Glutamatergic neuron (in vitro differentiated cells): Measurements from ENCODE around the gene SCG2. TPM values are rescaled to one million over a fixed set of nuclear protein-coding genes. Genes with fewer than 3 reads are reported as not detected.
"Not testable (repeated sequence)": the region's sequence is repeated elsewhere in the genome, so short reads cannot be mapped to it uniquely, and the experiment has no call there.

Source experiments
- DNase-seq: peaks from one replicate; pipeline ENCODE4 v3.0.0; 2022
- H3K27ac Mint-ChIP-seq: one replicate; pipeline ENCODE4 v1.8.0; 2020; ENCODE audit warnings: mild to moderate bottlenecking, mixed read lengths, inconsistent platforms; ENCODE audit not compliant: unreplicated experiment
- H3K27me3 Mint-ChIP-seq: one replicate; pipeline ENCODE4 v1.8.0; 2020; ENCODE audit warnings: mild to moderate bottlenecking, moderate library complexity, mixed read lengths, inconsistent platforms; ENCODE audit not compliant: unreplicated experiment
- H3K36me3 Mint-ChIP-seq: one replicate; pipeline ENCODE4 v1.8.0; 2020; ENCODE audit warnings: mild to moderate bottlenecking, mixed read lengths, inconsistent platforms; ENCODE audit not compliant: unreplicated experiment
- H3K4me1 Mint-ChIP-seq: one replicate; pipeline ENCODE4 v1.8.0; 2020; ENCODE audit warnings: mild to moderate bottlenecking, low read depth, mixed read lengths, inconsistent platforms; ENCODE audit not compliant: unreplicated experiment
- H3K4me3 Mint-ChIP-seq: one replicate; pipeline ENCODE4 v1.8.0; 2020; ENCODE audit warnings: mild to moderate bottlenecking, mixed read lengths, inconsistent platforms; ENCODE audit not compliant: unreplicated experiment
- H3K9me3 Mint-ChIP-seq: one replicate; pipeline ENCODE4 v1.8.0; 2020; ENCODE audit warnings: mild to moderate bottlenecking, moderate library complexity, mixed read lengths, inconsistent platforms; ENCODE audit not compliant: unreplicated experiment
- total RNA-seq: library from RNA; stranded (reverse); fragmentation: NEBNext Ultra II Directional; extraction: Animal tissue kit (Norgen Biotek cat#: 25700); gene quantifications from one replicate; pipeline ENCODE4 v1.2.1, GENCODE V29; 2021; ENCODE audit not compliant: unreplicated experiment
- TF ChIP-seq, protein P1 (sequence below): fragments of 200-600 bp; sonication (generic); IDR thresholded peaks from one replicate; pipeline ENCODE4 v1.5.0; 2021; ENCODE audit not compliant: partially characterized antibody, unreplicated experiment

Gene SCG2
- total RNA-seq, 1 donor from 2014 or later, result 38.7 TPM

- Mint-ChIP-seq H3K27ac (no peak overlapping the region), H3K4me1 (peaks cover 12% of the 10 kb centered on the region), H3K4me3 (no peak overlapping the region), H3K27me3 (no peaks in the 10 kb centered on the region), H3K9me3 (no peaks in the 10 kb centered on the region), H3K36me3 (peaks cover 13% of the 10 kb centered on the region)
- TF ChIP-seq, protein P1, sequence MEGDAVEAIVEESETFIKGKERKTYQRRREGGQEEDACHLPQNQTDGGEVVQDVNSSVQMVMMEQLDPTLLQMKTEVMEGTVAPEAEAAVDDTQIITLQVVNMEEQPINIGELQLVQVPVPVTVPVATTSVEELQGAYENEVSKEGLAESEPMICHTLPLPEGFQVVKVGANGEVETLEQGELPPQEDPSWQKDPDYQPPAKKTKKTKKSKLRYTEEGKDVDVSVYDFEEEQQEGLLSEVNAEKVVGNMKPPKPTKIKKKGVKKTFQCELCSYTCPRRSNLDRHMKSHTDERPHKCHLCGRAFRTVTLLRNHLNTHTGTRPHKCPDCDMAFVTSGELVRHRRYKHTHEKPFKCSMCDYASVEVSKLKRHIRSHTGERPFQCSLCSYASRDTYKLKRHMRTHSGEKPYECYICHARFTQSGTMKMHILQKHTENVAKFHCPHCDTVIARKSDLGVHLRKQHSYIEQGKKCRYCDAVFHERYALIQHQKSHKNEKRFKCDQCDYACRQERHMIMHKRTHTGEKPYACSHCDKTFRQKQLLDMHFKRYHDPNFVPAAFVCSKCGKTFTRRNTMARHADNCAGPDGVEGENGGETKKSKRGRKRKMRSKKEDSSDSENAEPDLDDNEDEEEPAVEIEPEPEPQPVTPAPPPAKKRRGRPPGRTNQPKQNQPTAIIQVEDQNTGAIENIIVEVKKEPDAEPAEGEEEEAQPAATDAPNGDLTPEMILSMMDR, result no peak
- DNase-seq, result no peak
Observed at GRCh38 chr2:223597076-223597475, 5.1 kb downstream of the SCG2 start.

DNA sequence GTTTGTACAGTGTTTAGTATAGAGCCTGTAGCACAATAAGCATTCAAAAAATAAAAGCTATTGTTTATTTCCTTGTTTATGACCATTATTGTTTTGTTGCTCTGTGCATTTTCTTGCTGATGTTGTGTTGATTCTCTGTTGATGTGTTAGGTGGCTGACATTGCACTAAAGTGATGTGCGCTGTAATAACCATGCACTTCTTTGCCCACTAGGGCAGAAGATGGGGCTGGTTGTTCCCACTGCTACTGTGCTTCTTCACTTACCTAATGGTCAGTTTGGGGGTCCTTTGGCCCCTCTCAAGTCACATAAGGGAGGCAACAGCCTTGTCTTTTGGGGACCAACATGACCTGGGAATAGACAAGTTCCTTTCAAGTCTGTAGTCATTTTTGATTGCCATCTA is 6.0 kb downstream of the SCG2 start:
- H3K36me3 Mint-ChIP-seq, result peaks cover 13% of the 10 kb centered on the region

GRCh38 chr2:223594831-223595230 is 7.3 kb downstream of the SCG2 start:
- TF ChIP-seq, protein P1, result no peak
- peaks cover 13% of the 10 kb centered on the region for H3K36me3 Mint-ChIP-seq
- H3K9me3 Mint-ChIP-seq, result no peaks in the 10 kb centered on the region
- no peak for DNase-seq
- no peak overlapping the region for H3K27ac Mint-ChIP-seq
- peaks cover 4% of the 10 kb centered on the region for H3K4me1 Mint-ChIP-seq
- no peaks in the 10 kb centered on the region for H3K27me3 Mint-ChIP-seq
- H3K4me3 Mint-ChIP-seq, result no peak overlapping the region

More for the DNA sequence above, 6.0 kb downstream of the SCG2 start:
- H3K9me3 Mint-ChIP-seq, result no peaks in the 10 kb centered on the region
- H3K27ac Mint-ChIP-seq, result no peak overlapping the region
- DNase-seq, result no peak
- no peak overlapping the region for H3K4me3 Mint-ChIP-seq
- TF ChIP-seq, protein P1, result no peak
- peaks cover 9% of the 10 kb centered on the region for H3K4me1 Mint-ChIP-seq
- H3K27me3 Mint-ChIP-seq, result no peaks in the 10 kb centered on the region

DNA sequence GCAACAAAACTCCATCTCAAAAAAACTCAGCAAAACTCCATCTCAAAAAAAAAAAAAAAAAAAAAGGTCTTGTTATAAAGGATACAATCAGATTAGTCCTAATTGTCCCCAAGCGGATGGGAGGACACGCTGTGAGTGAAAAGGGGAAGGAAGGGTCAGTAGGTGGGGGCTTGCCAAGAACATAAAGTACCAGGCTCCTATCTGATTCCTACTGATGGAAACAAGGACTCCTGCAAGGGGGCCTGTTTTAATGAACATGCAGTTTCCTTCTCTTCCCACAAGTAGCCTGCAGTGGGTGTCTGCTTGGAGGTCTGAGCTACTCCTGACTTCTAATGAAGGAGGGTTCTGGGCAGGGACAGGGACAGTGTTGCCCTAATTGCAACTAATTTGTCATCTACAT is 7.9 kb downstream of the SCG2 start:
- TF ChIP-seq, protein P1, result no peak
- Mint-ChIP-seq H3K27ac (no peak overlapping the region), H3K36me3 (peaks cover 13% of the 10 kb centered on the region), H3K4me3 (no peak overlapping the region), H3K9me3 (no peaks in the 10 kb centered on the region), H3K4me1 (peaks cover 3% of the 10 kb centered on the region), H3K27me3 (no peaks in the 10 kb centered on the region)
- no peak for DNase-seq

DNA sequence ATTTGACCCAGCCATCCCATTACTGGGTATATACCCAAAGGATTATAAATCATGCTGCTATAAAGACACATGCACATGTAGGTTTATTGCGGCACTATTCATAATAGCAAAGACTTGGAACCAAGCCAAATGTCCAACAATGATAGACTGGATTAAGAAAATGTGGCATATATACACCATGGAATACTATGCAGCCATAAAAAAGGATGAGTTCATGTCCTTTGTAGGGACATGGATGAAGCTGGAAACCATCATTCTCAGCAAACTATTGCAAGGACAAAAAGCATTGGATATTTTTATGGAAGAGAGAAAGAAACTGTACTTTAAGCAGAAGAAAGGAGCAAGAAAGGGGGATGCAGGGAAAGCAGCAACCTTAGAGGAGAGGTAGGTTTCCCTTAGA is 9.5 kb downstream of the SCG2 start:
- not testable (repeated sequence) for H3K4me3 Mint-ChIP-seq, H3K27ac Mint-ChIP-seq, H3K36me3 Mint-ChIP-seq, DNase-seq, H3K27me3 Mint-ChIP-seq, H3K9me3 Mint-ChIP-seq, H3K4me1 Mint-ChIP-seq

- Mint-ChIP-seq H3K36me3 (no peaks in the 10 kb centered on the region), H3K4me1 (peaks cover 4% of the 10 kb centered on the region), H3K27ac (no peak overlapping the region), H3K9me3 (no peaks in the 10 kb centered on the region), H3K4me3 (no peak overlapping the region), H3K27me3 (no peaks in the 10 kb centered on the region)
- TF ChIP-seq, protein P1, result no peak
- DNase-seq, result no peak
Observed at GRCh38 chr2:223591596-223591995, 10.6 kb downstream of the SCG2 start.
